ENCODE results near the gene EML4. TPM values are rescaled to one million over a fixed set of nuclear protein-coding genes. Genes with fewer than 3 reads are reported as not detected.

Gene EML4
- total RNA-seq, 4 donors from 2014 or later: 20.8 to 29.8 (median 25.3) TPM

GRCh38 chr2:42324244-42324643, 155.1 kb downstream of the EML4 start:
- DNase-seq (ENCODE audit: low spot score in 2 of 2): no peak
- Histone ChIP-seq H3K36me3 (peaks cover 0 to 40% (median 8%) of the 10 kb centered on the region in 3 donors), H3K4me1 (no peaks in the 10 kb centered on the region), H3K9me3 (no peaks in the 10 kb centered on the region), H3K27me3 (no peaks in the 10 kb centered on the region), H3K4me3 (no peak overlapping the region), H3K27ac (no peak overlapping the region)
- TF ChIP-seq CTCF (IDR thresholded peaks at IDR 0.05): no peak
- no peak for TF ChIP-seq POLR2A (IDR thresholded peaks at IDR 0.05)
- TF ChIP-seq EP300 (IDR thresholded peaks at IDR 0.05): no peak
- WGBS, 2 donors: 96 to 97% methylated on average over 4 of the region's 4 CpGs

- Histone ChIP-seq H3K27me3 (no peaks in the 10 kb centered on the region), H3K4me3 (no peak overlapping the region), H3K27ac (no peak overlapping the region), H3K4me1 (no peaks in the 10 kb centered on the region), H3K36me3 (peaks cover 0 to 47% (median 8%) of the 10 kb centered on the region in 3 donors), H3K9me3 (no peaks in the 10 kb centered on the region)
- TF ChIP-seq CTCF (IDR thresholded peaks at IDR 0.05): no peak
- no peak for TF ChIP-seq EP300 (IDR thresholded peaks at IDR 0.05)
- TF ChIP-seq POLR2A (IDR thresholded peaks at IDR 0.05): no peak
- no peak for DNase-seq (ENCODE audit: low spot score in 2 of 2)
- 74 to 82% methylated on average over 2 of the region's 2 CpGs for WGBS, 2 donors
These were observed 155.8 kb downstream of the EML4 start for GRCh38 chr2:42324949-42325348.

GRCh38 chr2:42325609-42326008, 156.5 kb downstream of the EML4 start:
- no peak for DNase-seq (ENCODE audit: low spot score in 2 of 2)
- no peaks in the 10 kb centered on the region for H3K4me1 ChIP-seq
- no peak for TF ChIP-seq CTCF (IDR thresholded peaks at IDR 0.05)
- TF ChIP-seq EP300 (IDR thresholded peaks at IDR 0.05): no peak
- no peak for TF ChIP-seq POLR2A (IDR thresholded peaks at IDR 0.05)
- no peaks in the 10 kb centered on the region for H3K27me3 ChIP-seq
- no peak overlapping the region for H3K4me3 ChIP-seq
- 89 to 91% methylated on average over 1 of the region's 1 CpG for WGBS, 2 donors
- no peaks in the 10 kb centered on the region for H3K9me3 ChIP-seq
- H3K27ac ChIP-seq: no peak overlapping the region
- H3K36me3 ChIP-seq: peaks cover 0 to 47% (median 8%) of the 10 kb centered on the region in 3 donors

GRCh38 chr2:42327125-42327524, 158.0 kb downstream of the EML4 start:
- Histone ChIP-seq H3K4me1 (no peaks in the 10 kb centered on the region), H3K36me3 (peaks cover 0 to 49% (median 8%) of the 10 kb centered on the region in 3 donors), H3K27ac (no peak overlapping the region), H3K27me3 (no peaks in the 10 kb centered on the region), H3K4me3 (no peak overlapping the region), H3K9me3 (no peaks in the 10 kb centered on the region)
- DNase-seq (ENCODE audit: low spot score in 2 of 2): no peak
- no peak for TF ChIP-seq EP300 (IDR thresholded peaks at IDR 0.05)
- TF ChIP-seq POLR2A (IDR thresholded peaks at IDR 0.05): no peak
- TF ChIP-seq CTCF (IDR thresholded peaks at IDR 0.05): no peak
- 77% methylated on average over 4 of the region's 4 CpGs for WGBS, 2 donors

- no peak overlapping the region for H3K27ac ChIP-seq
- TF ChIP-seq CTCF (IDR thresholded peaks at IDR 0.05): peak; percentile 8 to 57 (median 37)
- no peak for TF ChIP-seq EP300 (IDR thresholded peaks at IDR 0.05)
- no peak for DNase-seq (ENCODE audit: low spot score in 2 of 2)
- no peaks in the 10 kb centered on the region for H3K4me1 ChIP-seq
- H3K36me3 ChIP-seq: peaks cover 0 to 60% (median 8%) of the 10 kb centered on the region in 3 donors
- H3K4me3 ChIP-seq: no peak overlapping the region
- no peaks in the 10 kb centered on the region for H3K9me3 ChIP-seq
- H3K27me3 ChIP-seq: no peaks in the 10 kb centered on the region
- 67 to 82% methylated on average over 3 of the region's 3 CpGs for WGBS, 2 donors
These were observed 159.1 kb downstream of the EML4 start for GRCh38 chr2:42328148-42328833.

All from tibial nerve (tissue), 4 donors.